ENCODE results near the gene TSHZ3. TPM values are rescaled to one million over a fixed set of nuclear protein-coding genes. Genes with fewer than 3 reads are reported as not detected.

TSHZ3 gene
- total RNA-seq, 1 donor from 2014 or later = 9.4 TPM

GRCh38 chr19:31354799-31355664 lies 5.8 kb upstream of the TSHZ3 start:
- DNase-seq (ENCODE audit: low spot score) = no peak

GRCh38 chr19:31354316-31354715 lies 5.1 kb upstream of the TSHZ3 start:
- no peak for DNase-seq (ENCODE audit: low spot score)

GRCh38 chr19:31353833-31354232 lies 4.6 kb upstream of the TSHZ3 start:
- no peak for DNase-seq (ENCODE audit: low spot score)

GRCh38 chr19:31352782-31353651 lies 3.8 kb upstream of the TSHZ3 start:
- no peak for DNase-seq (ENCODE audit: low spot score)

GRCh38 chr19:31352296-31352781 lies 3.1 kb upstream of the TSHZ3 start:
- DNase-seq (ENCODE audit: low spot score) = no peak

GRCh38 chr19:31351855-31352195 lies 2.6 kb upstream of the TSHZ3 start:
- no peak for DNase-seq (ENCODE audit: low spot score)

- DNase-seq (ENCODE audit: low spot score) = no peak
Measured at GRCh38 chr19:31351056-31351854, 2.0 kb upstream of the TSHZ3 start.

GRCh38 chr19:31350693-31351055 lies 1.4 kb upstream of the TSHZ3 start:
- DNase-seq (ENCODE audit: low spot score) = no peak

GRCh38 chr19:31350033-31350692 lies 927 bp upstream of the TSHZ3 start:
- DNase-seq (ENCODE audit: low spot score) = peak; percentile 71

GRCh38 chr19:31348481-31349159 lies 616 bp downstream of the TSHZ3 start:
- DNase-seq (ENCODE audit: low spot score) = no peak

GRCh38 chr19:31347828-31348392 lies 1.3 kb downstream of the TSHZ3 start:
- DNase-seq (ENCODE audit: low spot score) = no peak

- DNase-seq (ENCODE audit: low spot score) = no peak
Measured at GRCh38 chr19:31347354-31347753, 1.9 kb downstream of the TSHZ3 start.

- no peak for DNase-seq (ENCODE audit: low spot score)
Measured at GRCh38 chr19:31346184-31347059, 2.8 kb downstream of the TSHZ3 start.

GRCh38 chr19:31344403-31344802 lies 4.8 kb downstream of the TSHZ3 start:
- no peak for DNase-seq (ENCODE audit: low spot score)

- DNase-seq (ENCODE audit: low spot score) = no peak
Measured at GRCh38 chr19:31342926-31343325, 6.3 kb downstream of the TSHZ3 start.

GRCh38 chr19:31340042-31341025 lies 8.9 kb downstream of the TSHZ3 start:
- peak; percentile 67 for DNase-seq (ENCODE audit: low spot score)

- peak; percentile 62 for DNase-seq (ENCODE audit: low spot score)
Measured at GRCh38 chr19:31339411-31339810, 9.8 kb downstream of the TSHZ3 start.

Measured in umbilical cord (tissue), 2 donors.